ENCODE results near the gene TRIL. TPM values are rescaled to one million over a fixed set of nuclear protein-coding genes. Genes with fewer than 3 reads are reported as not detected.

The TRIL gene
- total RNA-seq, 4 donors from 2014 or later = 1.3 to 9.4 (median 5.5) TPM

- no peak overlapping the region for H3K27ac ChIP-seq (replicated peaks in 1 of 4)
- 49% methylated on average over 4 of the region's 4 CpGs for WGBS
- intact Hi-C loops (cut with DNase I) = no loop called here
- peaks cover 6 to 20% (median 11%) of the 10 kb centered on the region in 4 donors for H3K4me1 ChIP-seq
- TF ChIP-seq CTCF (IDR thresholded peaks at IDR 0.05) (no peak), EP300 (IDR thresholded peaks at IDR 0.05) (no peak), POLR2A (IDR thresholded peaks at IDR 0.05; ENCODE audit: low read depth) (no peak), POLR2AphosphoS5 (IDR thresholded peaks at IDR 0.05) (no peak)
- no peaks in the 10 kb centered on the region for H3K27me3 ChIP-seq
- no peak for DNase-seq (ENCODE audit: extremely low spot score)
- no peaks in the 10 kb centered on the region for H3K9me3 ChIP-seq
- H3K36me3 ChIP-seq = no peaks in the 10 kb centered on the region
- H3K4me3 ChIP-seq = no peak overlapping the region
These were observed 40.0 kb upstream of the TRIL start for GRCh38 chr7:28998105-28998504.

- WGBS = 87% methylated on average over 6 of the region's 6 CpGs
- Histone ChIP-seq H3K36me3 (no peaks in the 10 kb centered on the region), H3K27me3 (peaks cover 0 to 3% (median 0%) of the 10 kb centered on the region in 4 donors), H3K9me3 (no peaks in the 10 kb centered on the region), H3K4me3 (no peak overlapping the region), H3K27ac (replicated peaks in 1 of 4) (no peak overlapping the region), H3K4me1 (peaks cover 6 to 20% (median 11%) of the 10 kb centered on the region in 4 donors)
- intact Hi-C loops (cut with DNase I) = no loop called here
- peak; percentile 70 for DNase-seq (ENCODE audit: extremely low spot score)
- TF ChIP-seq POLR2A (IDR thresholded peaks at IDR 0.05; ENCODE audit: low read depth) = no peak
- TF ChIP-seq EP300 (IDR thresholded peaks at IDR 0.05) = no peak
- TF ChIP-seq POLR2AphosphoS5 (IDR thresholded peaks at IDR 0.05) = no peak
- no peak for TF ChIP-seq CTCF (IDR thresholded peaks at IDR 0.05)
These were observed 38.7 kb upstream of the TRIL start for GRCh38 chr7:28996836-28997235.

- Histone ChIP-seq H3K27ac (replicated peaks in 1 of 4) (no peak overlapping the region), H3K27me3 (peaks cover 0 to 3% (median 0%) of the 10 kb centered on the region in 4 donors), H3K9me3 (no peaks in the 10 kb centered on the region), H3K4me1 (peaks cover 2 to 27% (median 15%) of the 10 kb centered on the region in 4 donors), H3K4me3 (no peak overlapping the region), H3K36me3 (no peaks in the 10 kb centered on the region)
- TF ChIP-seq EP300 (IDR thresholded peaks at IDR 0.05) = no peak
- no peak for TF ChIP-seq POLR2A (IDR thresholded peaks at IDR 0.05; ENCODE audit: low read depth)
- no peak for TF ChIP-seq CTCF (IDR thresholded peaks at IDR 0.05)
- TF ChIP-seq POLR2AphosphoS5 (IDR thresholded peaks at IDR 0.05) = no peak
- 95% methylated on average over 4 of the region's 4 CpGs for WGBS
- intact Hi-C loops (cut with DNase I) = no loop called here
- DNase-seq (ENCODE audit: extremely low spot score) = no peak
These were observed 35.2 kb upstream of the TRIL start for GRCh38 chr7:28993371-28993770.

GRCh38 chr7:28992798-28993197 is 34.7 kb upstream of the TRIL start:
- no peak for TF ChIP-seq POLR2AphosphoS5 (IDR thresholded peaks at IDR 0.05)
- no peak for TF ChIP-seq EP300 (IDR thresholded peaks at IDR 0.05)
- no peak for TF ChIP-seq CTCF (IDR thresholded peaks at IDR 0.05)
- TF ChIP-seq POLR2A (IDR thresholded peaks at IDR 0.05; ENCODE audit: low read depth) = no peak
- intact Hi-C loops (cut with DNase I) = no loop called here
- H3K9me3 ChIP-seq = no peaks in the 10 kb centered on the region
- H3K27me3 ChIP-seq = peaks cover 0 to 3% (median 0%) of the 10 kb centered on the region in 4 donors
- no peak for DNase-seq (ENCODE audit: extremely low spot score)
- peaks cover 2 to 27% (median 10%) of the 10 kb centered on the region in 4 donors for H3K4me1 ChIP-seq
- WGBS = 89% methylated on average over 1 of the region's 1 CpG
- no peak overlapping the region for H3K27ac ChIP-seq (replicated peaks in 1 of 4)
- H3K36me3 ChIP-seq = no peaks in the 10 kb centered on the region
- H3K4me3 ChIP-seq = no peak overlapping the region

All from esophagus muscularis mucosa (tissue), 4 donors.